GM10266 (cell line): ENCODE data around the gene MAST4.

Source experiments
- DNase-seq: peaks from one replicate; pipeline ENCODE4 v3.0.0; 2012; ENCODE audit errors: extremely low spot score
- TF ChIP-seq, protein P1 (sequence below): IDR thresholded peaks from 2 replicates; pipeline ENCODE4 v1.5.1; 2012; ENCODE audit warnings: mild to moderate bottlenecking, low read depth; ENCODE audit not compliant: control insufficient read depth, insufficient read depth; ENCODE audit errors: missing control alignments

The MAST4 gene

DNA sequence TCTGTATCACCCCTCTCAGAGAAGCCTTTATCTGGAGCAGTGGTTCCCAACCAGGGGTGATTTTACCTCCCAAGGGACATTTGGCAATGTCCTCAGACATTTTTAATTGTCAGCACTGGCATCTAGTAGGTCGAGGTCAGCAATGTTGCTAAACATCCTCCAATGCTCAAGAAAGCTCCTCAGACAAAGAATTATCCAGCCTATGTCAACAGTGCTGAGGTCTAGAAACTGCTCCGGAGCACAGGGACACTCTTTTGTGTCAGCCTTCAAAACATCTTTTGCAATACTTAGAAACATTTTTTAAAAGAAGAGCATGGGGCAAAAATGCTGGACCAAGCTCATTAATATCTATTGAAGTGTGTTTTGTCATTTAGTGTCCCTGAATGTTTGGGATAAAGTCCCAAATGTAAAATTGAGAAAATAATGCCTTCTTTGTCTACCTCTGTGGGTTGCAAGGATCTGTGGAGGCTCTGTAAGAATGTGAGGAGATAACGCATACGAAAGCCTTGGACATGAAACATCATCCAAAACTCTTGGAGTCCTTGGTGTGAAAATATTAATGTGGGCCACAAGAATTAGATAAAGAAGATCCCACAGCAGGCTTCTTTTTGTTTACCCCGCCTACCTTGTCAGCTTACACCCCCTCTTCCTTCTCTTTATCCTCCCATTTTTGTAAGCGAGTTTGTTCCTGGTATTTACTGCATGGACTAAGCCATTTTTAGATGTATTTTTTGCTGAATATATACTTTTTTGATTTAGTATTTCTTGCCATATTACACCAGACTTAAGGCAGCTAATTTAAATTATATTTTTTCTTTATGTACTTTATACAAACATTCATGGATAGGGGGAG lies 406.9 kb downstream of the MAST4 start:
- TF ChIP-seq, protein P1, sequence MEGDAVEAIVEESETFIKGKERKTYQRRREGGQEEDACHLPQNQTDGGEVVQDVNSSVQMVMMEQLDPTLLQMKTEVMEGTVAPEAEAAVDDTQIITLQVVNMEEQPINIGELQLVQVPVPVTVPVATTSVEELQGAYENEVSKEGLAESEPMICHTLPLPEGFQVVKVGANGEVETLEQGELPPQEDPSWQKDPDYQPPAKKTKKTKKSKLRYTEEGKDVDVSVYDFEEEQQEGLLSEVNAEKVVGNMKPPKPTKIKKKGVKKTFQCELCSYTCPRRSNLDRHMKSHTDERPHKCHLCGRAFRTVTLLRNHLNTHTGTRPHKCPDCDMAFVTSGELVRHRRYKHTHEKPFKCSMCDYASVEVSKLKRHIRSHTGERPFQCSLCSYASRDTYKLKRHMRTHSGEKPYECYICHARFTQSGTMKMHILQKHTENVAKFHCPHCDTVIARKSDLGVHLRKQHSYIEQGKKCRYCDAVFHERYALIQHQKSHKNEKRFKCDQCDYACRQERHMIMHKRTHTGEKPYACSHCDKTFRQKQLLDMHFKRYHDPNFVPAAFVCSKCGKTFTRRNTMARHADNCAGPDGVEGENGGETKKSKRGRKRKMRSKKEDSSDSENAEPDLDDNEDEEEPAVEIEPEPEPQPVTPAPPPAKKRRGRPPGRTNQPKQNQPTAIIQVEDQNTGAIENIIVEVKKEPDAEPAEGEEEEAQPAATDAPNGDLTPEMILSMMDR: no peak

DNA sequence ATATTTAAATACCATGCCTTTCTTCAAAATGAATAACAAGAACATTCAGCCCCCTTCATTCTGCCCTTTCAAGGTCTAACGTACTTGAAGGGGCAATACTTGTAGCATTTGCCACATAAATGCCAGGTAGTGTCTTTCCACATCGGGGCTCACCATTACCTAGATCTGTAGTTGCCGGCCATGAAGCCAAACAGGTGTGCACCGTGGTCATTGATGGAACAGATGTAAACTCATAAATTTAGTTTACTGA lies 407.4 kb downstream of the MAST4 start:
- TF ChIP-seq, protein P1: no peak
- DNase-seq: no peak

More for the DNA sequence above, 406.9 kb downstream of the MAST4 start:
- DNase-seq: no peak

DNA sequence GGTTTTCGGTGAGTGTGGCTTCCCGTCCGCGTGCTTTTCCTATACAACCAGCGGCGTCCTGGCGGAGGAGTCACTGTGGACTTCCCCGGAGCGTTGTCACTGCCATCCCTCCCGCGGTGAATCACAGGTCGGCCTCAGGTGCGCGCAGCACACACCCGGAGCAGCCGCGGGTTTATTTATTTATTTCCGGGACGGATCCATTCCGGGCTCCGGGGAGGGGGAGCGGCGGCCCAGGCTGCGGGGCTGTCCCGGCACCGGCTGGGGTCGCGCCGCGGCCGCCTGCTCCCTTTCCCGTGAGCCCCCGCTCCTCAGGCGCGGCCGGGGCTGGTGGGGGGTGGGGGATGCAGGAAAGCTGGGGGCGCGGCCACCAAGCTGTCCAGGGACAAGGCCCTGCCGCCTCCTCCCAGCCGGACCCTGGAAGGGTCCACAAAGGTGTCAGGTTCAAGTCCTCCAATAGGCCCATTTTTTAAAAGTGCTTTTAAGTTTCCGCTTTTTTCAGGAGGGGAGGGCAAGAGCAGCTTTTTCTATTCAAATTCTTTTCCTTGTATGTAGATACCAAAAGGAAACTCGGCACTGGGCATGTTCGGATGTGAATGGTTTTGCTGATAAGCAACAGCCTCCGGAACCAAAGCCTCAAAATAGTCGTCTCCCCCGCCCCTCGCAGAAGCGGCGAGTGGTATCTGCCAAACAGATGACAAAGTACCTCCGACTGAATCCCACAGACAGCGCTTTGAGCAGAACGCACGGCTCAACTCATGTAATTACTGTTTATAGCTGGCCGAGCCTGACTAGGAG lies 407.9 kb downstream of the MAST4 start:
- DNase-seq: peak; percentile 35
- TF ChIP-seq, protein P1: no peak

DNA sequence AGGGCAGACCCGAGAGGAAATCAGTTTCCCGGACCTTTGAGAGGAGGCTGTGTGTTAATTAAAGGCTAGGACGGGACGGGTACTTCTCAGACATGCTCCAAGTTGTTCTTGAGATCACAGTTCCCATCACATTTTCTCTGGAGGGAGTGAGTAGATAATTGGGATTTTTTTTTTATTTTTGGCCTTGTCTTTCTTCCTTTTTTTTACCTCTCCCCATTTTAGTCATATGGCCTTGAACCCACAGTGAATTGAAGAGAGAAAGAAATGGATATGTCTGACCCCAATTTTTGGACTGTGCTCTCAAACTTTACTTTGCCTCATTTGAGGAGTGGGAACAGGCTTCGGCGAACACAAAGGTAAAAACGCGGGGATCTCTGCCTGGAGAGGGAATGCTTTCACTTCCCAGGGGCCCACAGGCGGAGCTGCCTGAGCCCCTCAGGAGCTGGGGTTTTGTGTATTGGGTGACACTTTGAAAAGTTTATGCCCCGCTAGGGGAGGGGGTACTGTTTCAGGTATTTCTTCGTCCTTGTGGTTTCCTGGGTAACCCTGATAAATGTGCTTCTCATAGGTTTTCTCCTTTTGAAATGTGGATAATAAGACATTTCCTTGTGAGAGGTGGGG lies 408.6 kb downstream of the MAST4 start:
- no peak for DNase-seq
- TF ChIP-seq, protein P1: no peak

DNA sequence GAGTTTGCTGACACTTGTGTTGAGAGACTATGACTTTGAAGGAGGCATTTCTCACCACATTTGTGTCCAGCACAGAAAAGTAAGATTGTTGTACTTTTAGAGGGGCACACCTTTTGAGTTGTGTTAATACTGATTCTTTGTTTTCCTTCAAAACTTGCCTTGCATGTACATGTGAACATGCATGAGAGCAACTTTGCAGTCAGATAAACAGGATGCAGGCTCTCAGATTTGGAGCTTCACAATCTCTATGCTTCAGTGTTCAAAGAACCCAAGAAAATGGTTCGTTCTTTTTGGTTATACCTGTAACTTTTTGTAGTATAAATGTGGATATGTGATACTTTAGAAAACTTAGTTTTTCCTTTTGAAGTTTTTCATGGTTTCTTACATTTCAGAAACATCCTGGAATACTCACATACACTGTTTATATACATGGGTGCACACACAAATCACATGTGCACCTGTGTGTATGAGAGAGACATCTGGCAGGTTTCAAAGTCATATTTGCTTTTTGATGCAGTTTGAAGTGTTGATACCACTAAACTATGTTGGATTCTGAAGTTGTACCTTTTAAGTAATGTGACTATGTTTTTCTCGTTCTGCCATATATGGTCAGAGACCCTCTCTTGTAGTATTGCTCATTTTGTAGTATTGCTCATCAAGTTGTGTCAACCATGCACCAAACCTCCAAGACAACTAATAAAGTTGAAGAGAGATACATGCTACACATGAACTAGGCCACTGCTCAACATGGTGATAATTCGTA lies 409.7 kb downstream of the MAST4 start:
- DNase-seq: no peak
- TF ChIP-seq, protein P1: no peak

DNA sequence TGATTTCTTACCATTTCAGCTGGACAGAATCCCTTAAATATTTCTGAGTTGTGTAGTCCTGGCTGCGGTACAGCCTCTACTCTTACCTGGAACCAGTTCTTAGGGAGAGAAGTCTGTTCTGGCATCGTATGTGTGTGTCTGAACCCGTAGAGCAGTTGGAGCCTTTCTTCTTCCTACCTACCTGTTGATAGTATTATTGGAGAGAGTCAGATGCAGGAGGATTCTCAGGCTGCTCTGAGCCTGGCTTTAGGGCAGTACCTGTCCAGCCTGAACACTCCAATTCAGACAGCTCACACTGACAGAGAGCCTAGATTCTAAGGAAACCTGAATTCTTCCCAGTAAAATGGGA lies 410.3 kb downstream of the MAST4 start:
- TF ChIP-seq, protein P1: no peak
- no peak for DNase-seq
